Tongue (tissue), 2 donors: ENCODE data around the gene BTN3A1. TPM values are rescaled to one million over a fixed set of nuclear protein-coding genes. Genes with fewer than 3 reads are reported as not detected.
"Not testable (repeated sequence)": the region's sequence is repeated elsewhere in the genome, so short reads cannot be mapped to it uniquely, and the experiment has no call there.

ENCODE experiments used
- DNase-seq: peaks from one replicate; pipeline ENCODE4 v3.0.0-alpha.2; 2015
- total RNA-seq: library from RNA; depleted of rRNA; stranded (reverse); fragments of >200 nt; gene quantifications from one replicate; pipeline ENCODE4 v1.2.3, GENCODE V29; 2014

The BTN3A1 gene
- total RNA-seq, 1 donor from 2014 or later: 23.4 TPM

DNA sequence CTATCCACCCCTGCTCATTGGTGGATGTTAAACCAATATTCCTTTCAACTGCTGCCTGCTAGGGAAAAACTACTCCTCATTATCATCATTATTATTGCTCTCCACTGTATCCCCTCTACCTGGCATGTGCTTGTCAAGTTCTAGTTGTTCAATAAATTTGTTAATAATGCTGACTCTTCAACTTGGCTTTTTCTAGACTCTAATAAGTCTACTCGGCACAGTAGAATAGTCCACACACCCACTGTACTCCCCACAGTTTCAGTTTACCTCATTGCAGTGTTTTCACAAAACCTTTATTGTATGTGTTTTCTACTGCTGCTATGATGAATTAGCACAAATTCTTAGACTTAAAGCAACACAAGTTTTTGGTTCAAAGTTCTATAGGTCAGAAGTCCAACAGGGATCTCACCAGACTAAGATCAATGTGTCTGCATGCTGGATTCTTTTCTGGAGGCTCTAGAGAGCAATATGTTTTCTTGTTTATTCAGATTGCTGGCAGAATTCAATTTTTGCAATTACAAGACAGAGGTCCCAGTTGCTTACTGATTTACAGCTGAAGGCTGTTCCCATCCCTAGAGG lies 13.1 kb downstream of the BTN3A1 start:
- DNase-seq: no peak

GRCh38 chr6:26415791-26416190 lies 13.7 kb downstream of the BTN3A1 start:
- DNase-seq: no peak

- DNase-seq: no peak
These were observed 14.2 kb downstream of the BTN3A1 start for GRCh38 chr6:26416288-26416687.

GRCh38 chr6:26418077-26418476 lies 16.0 kb downstream of the BTN3A1 start:
- not testable (repeated sequence) for DNase-seq

GRCh38 chr6:26418795-26419194 lies 16.7 kb downstream of the BTN3A1 start:
- not testable (repeated sequence) for DNase-seq

GRCh38 chr6:26420688-26421171 lies 18.7 kb downstream of the BTN3A1 start:
- DNase-seq: peak; percentile 65

DNA sequence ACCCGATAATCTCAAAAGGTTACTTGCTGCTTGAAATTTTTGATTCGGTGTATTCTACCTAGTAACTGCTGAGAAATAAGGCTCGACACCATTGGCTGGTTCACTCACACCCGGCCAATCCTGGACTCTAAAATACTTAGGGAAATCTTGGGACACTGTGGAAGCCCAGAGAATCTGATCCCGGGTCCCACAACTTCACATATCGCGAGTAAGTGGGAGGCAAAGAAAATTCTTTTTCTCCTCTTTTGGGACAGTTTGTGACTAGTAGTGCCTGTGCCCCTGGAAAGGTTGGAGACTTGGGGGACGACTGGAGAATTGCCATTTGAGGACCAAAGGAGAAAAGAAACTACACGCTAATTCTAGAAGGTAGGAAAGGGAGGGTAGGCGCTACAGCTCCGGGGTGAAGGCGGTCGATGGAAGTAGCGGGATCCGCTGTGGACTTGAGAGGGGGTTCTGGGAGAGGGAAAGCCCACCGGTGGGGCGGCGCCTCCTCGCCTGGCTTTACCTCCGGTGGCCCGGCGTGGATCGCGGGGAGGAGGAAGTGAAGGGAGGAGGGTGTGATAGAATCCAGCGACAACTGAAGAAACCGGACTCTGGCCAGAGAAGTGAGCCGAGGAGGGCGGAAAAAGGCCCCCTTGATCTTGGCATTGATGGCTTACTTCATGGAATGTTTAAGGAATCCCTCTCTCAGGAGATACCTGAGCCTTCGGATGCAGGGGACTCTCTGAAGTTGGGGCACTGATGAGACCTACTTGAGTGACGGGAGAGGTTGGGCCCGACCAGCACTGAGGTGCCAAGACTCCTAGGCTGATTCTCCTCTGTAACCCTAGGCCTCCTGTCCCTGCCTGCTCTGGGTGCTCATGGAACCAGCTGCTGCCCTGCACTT lies 19.4 kb downstream of the BTN3A1 start:
- DNase-seq: peak; percentile 96

- no peak for DNase-seq
These were observed 20.3 kb downstream of the BTN3A1 start for GRCh38 chr6:26422329-26422728.

DNA sequence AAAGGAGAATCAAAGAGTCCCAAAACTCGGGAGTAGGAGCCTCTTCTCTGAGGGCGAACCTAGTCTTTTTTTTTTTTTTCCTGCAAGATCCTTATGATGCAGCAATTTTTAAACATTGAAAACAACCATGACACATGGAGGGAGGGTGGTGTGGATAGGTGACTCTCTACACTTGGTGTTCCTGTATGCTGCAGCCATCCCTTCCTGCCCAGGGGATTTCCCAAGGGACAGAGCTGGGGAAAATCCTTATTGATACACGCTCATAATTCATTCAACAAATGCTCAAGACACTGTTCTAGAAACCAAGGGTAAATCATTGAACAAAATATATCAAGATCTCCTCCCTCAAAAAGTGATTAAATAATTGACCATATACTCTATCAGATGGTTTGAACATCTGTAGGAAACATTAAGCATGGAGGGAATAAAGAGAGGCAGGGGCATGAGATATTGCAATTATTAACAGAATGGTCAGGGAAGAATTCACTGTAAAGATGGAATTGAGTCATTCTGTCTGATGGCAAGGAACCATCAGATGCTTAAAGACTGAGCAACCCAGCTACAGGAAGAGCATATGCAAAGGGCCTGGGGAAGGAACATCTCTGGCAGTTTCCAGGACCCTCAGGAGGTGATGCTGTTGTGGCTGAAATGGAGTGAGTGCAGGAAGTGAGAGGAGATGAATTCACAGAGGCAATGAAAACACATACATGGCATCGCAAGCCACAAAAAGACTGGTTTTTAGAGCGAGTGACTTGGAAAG lies 24.8 kb downstream of the BTN3A1 start:
- DNase-seq: no peak

DNA sequence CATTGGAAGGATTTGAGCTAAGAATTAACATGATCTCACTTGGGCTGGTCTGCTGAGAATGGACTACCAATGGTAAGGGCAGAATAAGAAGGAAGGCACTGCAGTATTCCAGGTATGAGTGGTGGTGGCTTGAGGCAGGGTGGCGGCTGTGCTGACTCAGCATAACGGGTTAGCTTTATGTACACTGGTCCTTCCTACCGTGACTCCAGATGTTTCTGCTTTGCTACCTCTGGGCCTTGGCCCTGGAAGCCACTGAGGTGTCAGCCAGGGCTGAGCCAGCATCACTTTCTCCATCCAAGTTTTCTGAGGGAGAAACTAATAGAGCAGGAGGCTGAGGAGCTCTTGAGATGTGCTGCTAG lies 25.4 kb downstream of the BTN3A1 start:
- no peak for DNase-seq

- no peak for DNase-seq
These were observed 26.1 kb downstream of the BTN3A1 start for GRCh38 chr6:26428206-26428605.

GRCh38 chr6:26430787-26431186 lies 28.7 kb downstream of the BTN3A1 start:
- DNase-seq: no peak

- peak; percentile 15 for DNase-seq
These were observed 29.4 kb downstream of the BTN3A1 start for GRCh38 chr6:26431258-26432172.

DNA sequence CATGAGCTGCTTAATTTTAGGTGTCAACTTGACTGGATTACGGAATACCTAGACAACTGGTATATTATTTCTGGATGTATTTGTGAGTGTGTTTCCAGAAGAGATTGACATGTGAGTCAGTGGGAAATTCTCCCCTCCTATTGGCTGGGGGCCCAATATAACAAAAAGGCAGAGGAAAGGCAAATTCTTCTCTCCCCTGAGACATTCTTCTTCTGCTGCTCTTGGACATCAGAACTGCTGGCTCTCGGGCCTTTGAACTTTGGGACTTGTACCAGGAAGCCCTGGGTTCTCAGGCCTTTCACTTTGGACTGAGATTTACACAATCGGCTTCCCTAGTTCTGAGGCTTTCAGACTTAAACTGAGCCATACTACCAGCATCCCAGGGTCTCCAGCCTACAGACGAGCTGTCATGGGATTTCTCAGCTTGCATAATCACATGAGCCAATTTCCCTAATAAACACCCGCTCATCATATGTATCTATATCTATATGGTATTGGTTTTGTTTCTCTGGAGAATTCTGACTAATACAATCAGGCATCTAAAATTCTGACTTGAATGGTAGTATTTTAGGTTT lies 30.6 kb downstream of the BTN3A1 start:
- no peak for DNase-seq

- DNase-seq: not testable (repeated sequence)
These were observed 31.6 kb downstream of the BTN3A1 start for GRCh38 chr6:26433680-26434079.

DNA sequence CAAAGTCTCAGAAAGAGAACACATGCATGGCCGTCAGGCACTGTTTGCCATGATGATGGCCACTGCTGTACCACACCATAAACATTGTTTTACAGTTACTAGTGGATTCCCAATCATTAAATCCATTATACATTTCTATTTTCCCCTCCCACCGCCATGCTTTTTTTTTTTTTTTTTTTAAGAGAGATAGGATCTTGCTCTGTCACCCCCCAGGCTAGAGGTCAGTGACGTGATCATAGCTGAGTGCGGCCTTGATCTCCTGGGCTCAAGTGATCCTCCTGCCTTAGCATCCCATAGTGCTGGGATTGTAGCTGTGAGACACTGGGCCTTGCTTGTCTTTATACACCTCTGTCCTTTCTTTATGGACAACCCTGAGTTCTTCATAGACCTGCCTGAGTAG lies 33.9 kb downstream of the BTN3A1 start:
- no peak for DNase-seq

DNA sequence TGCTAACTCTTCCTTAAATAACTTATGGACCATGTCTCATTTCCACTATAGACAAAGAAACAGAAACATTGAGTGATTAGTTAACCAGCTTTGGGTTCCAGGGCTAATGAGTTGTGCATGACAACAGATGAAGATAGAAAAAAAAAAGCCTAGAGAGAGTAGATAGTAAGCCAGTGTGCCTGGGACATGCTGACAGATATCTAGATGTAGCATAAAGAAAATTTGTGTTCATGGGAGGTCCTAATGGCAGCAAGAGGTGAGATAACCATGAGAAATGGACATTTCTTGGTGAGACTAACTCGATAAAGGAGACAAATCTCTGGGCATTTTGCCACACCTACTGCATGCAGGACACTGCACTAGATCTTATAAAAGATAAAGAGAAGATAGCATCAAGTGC lies 35.5 kb downstream of the BTN3A1 start:
- DNase-seq: no peak

DNA sequence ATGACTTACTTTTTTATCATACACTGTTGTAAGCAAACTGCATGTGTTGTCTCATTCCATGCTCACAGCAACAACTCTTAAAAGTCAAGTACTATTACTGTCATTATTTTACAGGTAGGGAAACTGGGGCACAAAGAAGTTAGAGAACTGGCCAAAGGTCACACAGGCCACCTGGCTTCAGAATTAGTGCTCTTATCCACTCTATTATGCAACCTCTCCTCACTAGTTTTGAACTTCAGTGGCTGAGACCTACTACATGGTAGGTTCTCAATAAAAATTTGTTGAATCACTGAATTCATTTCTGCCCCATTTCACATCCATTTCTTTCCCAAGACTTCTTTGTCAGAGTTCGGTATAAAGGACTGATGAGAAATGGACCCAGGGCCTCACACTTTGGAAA lies 35.9 kb downstream of the BTN3A1 start:
- DNase-seq: no peak

DNA sequence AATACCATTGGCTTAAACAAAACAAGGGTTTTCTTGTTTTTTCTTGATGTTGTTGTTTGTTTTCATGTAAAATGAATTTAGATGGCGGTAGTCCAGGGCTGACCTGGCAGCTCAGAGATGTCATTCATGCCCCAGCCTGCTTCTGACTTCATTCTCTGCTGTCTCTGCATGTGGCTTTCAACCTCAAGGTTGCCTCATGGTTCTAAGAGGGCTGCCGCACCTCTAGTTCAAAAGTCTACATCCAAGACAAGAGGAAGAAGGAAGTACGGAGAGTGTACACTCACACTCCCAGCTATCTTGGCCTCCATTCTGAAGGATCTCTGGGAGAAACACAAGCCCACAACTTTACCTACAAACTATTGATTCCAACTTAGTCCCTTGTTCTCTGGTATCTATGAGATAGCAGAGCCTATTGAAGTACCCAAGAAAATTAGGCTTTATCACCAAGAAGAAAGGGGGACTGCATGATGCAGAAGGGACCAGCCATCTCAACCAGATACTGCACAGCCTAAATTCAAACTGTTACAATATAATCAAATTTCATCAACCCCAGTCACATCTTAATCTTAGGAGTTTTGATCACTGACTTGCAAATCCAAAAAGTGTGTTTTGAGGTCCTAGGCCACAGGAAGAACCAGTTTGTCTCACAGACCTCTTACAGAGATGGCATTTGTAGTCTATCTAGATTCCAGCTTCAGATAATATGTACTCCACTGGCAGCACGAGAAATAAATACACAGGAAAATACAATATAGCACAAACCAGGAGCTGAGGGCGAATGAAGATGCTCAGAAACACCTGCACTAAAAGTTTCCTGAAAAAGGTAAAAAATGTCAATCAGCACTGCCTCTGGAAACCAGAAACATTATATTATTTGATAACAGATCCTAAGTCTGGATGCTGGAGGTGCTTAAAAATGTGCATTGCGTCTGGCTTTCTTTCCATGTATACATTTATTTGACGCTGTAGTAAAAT lies 37.4 kb downstream of the BTN3A1 start:
- no peak for DNase-seq

DNA sequence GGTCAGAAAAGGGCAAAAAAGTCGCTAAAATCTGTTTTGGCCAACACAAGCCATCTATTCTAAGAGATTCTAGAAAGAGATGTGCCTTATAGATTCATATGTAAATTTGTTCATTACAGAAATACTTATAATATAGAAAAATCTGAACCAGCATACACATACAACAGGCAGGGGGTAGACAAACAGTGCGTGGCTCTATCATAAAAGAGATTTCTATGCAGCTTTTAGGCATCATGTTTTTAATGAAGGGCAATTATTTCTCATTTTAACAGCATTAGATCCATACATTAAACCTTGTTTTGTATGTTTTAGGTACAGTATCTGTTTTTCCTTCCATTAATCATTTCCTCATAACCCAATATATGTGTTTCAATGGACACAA lies 38.9 kb downstream of the BTN3A1 start:
- no peak for DNase-seq
